Measurements from ENCODE around the gene PPP1R12B.
"Not testable (repeated sequence)": the region's sequence is repeated elsewhere in the genome, so short reads cannot be mapped to it uniquely, and the experiment has no call there.

DNA sequence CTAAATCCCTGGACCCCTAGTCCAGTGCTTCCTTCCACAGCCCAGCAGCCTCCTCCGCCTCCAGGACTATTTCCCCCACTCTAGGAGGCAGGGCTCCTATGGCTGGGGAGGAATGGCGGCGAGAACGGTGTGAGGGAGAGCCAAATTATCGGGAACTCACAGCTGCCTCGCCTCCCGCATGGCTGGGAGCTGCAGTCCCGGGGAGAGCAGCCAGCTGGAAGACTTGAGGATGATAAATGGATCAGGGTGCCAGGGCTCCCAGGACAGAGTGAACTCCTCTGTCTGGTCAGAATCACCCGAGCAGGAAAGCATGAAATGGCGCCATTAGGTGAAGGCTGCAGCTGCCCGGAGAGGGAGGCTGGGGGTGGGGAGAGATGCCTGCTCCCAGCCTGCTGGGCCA lies 270.5 kb downstream of the PPP1R12B start:
- TF ChIP-seq, protein P1, sequence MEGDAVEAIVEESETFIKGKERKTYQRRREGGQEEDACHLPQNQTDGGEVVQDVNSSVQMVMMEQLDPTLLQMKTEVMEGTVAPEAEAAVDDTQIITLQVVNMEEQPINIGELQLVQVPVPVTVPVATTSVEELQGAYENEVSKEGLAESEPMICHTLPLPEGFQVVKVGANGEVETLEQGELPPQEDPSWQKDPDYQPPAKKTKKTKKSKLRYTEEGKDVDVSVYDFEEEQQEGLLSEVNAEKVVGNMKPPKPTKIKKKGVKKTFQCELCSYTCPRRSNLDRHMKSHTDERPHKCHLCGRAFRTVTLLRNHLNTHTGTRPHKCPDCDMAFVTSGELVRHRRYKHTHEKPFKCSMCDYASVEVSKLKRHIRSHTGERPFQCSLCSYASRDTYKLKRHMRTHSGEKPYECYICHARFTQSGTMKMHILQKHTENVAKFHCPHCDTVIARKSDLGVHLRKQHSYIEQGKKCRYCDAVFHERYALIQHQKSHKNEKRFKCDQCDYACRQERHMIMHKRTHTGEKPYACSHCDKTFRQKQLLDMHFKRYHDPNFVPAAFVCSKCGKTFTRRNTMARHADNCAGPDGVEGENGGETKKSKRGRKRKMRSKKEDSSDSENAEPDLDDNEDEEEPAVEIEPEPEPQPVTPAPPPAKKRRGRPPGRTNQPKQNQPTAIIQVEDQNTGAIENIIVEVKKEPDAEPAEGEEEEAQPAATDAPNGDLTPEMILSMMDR (optimal IDR thresholded peaks at IDR 0.05 in 1 of 3, IDR thresholded peaks at IDR 0.05 in 1 of 3, conservative IDR thresholded peaks at IDR 0.05 in 1 of 3; ENCODE audit: extremely low read depth in 1 of 3, insufficient read depth in 2 of 3, low read length in 3 of 3), result not testable (repeated sequence)
- TF ChIP-seq EZH2 (IDR thresholded peaks at IDR 0.05; ENCODE audit: low read length), result not testable (repeated sequence)

Data from keratinocyte (primary cell).